Measurements from ENCODE around the gene SLC6A8.

SLC6A8 gene

GRCh38 chrX:153665726-153666306 is 21.9 kb upstream of the SLC6A8 start:
- Mint-ChIP-seq H3K4me1 (peaks cover 3% of the 10 kb centered on the region), H3K27ac (no peak overlapping the region), H3K27me3 (ENCODE audit: low read depth, poor library complexity) (peaks cover 73% of the 10 kb centered on the region), H3K36me3 (ENCODE audit: low read depth) (no peaks in the 10 kb centered on the region), H3K4me3 (no peak overlapping the region), H3K9me3 (peaks cover 53% of the 10 kb centered on the region)
- TF ChIP-seq CTCF (IDR thresholded peaks at IDR 0.05): no peak
- DNase-seq: no peak

GRCh38 chrX:153667281-153667955 is 20.3 kb upstream of the SLC6A8 start:
- Mint-ChIP-seq H3K27ac (no peak overlapping the region), H3K36me3 (ENCODE audit: low read depth) (no peaks in the 10 kb centered on the region), H3K4me1 (peaks cover 3% of the 10 kb centered on the region), H3K9me3 (peaks cover 52% of the 10 kb centered on the region), H3K4me3 (peak overlapping the region; percentile 79), H3K27me3 (ENCODE audit: low read depth, poor library complexity) (peaks cover 65% of the 10 kb centered on the region)
- no peak for TF ChIP-seq CTCF (IDR thresholded peaks at IDR 0.05)
- no peak for DNase-seq

- Mint-ChIP-seq H3K27ac (no peak overlapping the region), H3K9me3 (peaks cover 52% of the 10 kb centered on the region), H3K4me1 (peaks cover 8% of the 10 kb centered on the region), H3K36me3 (ENCODE audit: low read depth) (peaks cover 5% of the 10 kb centered on the region), H3K4me3 (peak overlapping the region; percentile 79), H3K27me3 (ENCODE audit: low read depth, poor library complexity) (peaks cover 65% of the 10 kb centered on the region)
- DNase-seq: peak; percentile 86
- TF ChIP-seq CTCF (IDR thresholded peaks at IDR 0.05): peak; percentile 66
Measured at GRCh38 chrX:153667956-153668396, 19.8 kb upstream of the SLC6A8 start.

GRCh38 chrX:153668423-153669173 is 19.1 kb upstream of the SLC6A8 start:
- Mint-ChIP-seq H3K36me3 (ENCODE audit: low read depth) (peaks cover 5% of the 10 kb centered on the region), H3K4me1 (peaks cover 8% of the 10 kb centered on the region), H3K27ac (no peak overlapping the region), H3K4me3 (no peak overlapping the region), H3K27me3 (ENCODE audit: low read depth, poor library complexity) (peaks cover 62% of the 10 kb centered on the region), H3K9me3 (peaks cover 52% of the 10 kb centered on the region)
- TF ChIP-seq CTCF (IDR thresholded peaks at IDR 0.05): no peak
- DNase-seq: no peak

GRCh38 chrX:153669174-153669890 is 18.4 kb upstream of the SLC6A8 start:
- TF ChIP-seq CTCF (IDR thresholded peaks at IDR 0.05): peak; percentile 75
- Mint-ChIP-seq H3K27ac (no peak overlapping the region), H3K27me3 (ENCODE audit: low read depth, poor library complexity) (peaks cover 59% of the 10 kb centered on the region), H3K36me3 (ENCODE audit: low read depth) (peaks cover 5% of the 10 kb centered on the region), H3K9me3 (peaks cover 57% of the 10 kb centered on the region), H3K4me3 (no peak overlapping the region), H3K4me1 (peaks cover 13% of the 10 kb centered on the region)
- DNase-seq: peak; percentile 65

Data from nephron progenitor cell (in vitro differentiated cells).